Activated CD4-positive, alpha-beta T cell treated with anti-CD3 and anti-CD28 coated beads for 4 hours (primary cell): ENCODE results near the gene CFAP90.

Source experiments
- DNase-seq, 2 donors: peaks; one replicate each; pipeline ENCODE4 v3.0.0-alpha.2; 2020

CFAP90 gene, protein sequence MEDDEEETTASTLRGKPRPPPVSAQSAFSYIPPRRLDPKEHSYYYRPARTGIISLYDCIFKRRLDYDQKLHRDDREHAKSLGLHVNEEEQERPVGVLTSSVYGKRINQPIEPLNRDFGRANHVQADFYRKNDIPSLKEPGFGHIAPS

DNA sequence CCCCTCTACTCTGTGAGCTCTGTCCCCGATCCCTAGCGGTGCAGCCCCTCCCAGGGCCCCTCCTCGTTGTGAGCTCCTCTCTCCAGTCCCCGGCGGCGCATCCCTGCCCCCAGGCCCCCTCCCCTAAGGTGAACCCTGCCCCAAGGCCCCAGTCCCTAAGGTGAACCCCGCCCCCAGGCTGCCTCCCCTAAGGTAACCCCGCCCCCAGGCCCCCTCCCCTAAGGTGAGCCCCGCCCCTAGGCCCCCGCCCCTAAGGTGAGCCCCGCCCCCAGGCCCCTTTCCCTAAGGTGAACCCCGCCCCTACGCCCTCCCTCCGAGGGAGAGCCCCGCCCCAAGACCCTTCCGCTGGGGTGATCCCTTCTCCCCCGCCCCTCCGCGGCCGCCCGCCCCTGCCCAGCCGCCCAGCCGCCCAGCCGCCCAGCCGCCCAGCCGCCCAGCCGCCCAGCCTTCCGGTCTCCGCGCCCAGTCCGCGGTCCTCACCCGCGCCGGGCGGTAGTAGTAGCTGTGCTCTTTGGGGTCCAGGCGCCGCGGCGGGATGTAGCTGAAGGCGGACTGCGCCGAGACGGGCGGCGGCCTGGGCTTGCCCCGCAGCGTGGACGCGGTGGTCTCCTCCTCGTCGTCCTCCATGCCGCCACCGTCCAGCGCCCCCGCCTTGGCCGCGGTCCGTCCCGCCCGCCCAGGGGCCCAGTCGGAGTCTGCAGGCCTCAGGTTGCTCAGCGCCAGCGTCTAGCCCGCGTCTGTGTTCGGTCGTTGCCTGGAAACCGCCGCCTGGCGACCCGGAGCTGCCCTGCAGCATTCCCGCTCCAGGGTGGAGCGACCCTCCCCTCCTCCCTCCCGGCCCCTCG lies at the start of gene CFAP90:
Gene CFAP90 (minus strand): TSS at position 739 of the 845 bp plus-strand sequence. CDS start 112 bp downstream, at position 627.
- DNase-seq = peak; percentile 29 to 48

DNA sequence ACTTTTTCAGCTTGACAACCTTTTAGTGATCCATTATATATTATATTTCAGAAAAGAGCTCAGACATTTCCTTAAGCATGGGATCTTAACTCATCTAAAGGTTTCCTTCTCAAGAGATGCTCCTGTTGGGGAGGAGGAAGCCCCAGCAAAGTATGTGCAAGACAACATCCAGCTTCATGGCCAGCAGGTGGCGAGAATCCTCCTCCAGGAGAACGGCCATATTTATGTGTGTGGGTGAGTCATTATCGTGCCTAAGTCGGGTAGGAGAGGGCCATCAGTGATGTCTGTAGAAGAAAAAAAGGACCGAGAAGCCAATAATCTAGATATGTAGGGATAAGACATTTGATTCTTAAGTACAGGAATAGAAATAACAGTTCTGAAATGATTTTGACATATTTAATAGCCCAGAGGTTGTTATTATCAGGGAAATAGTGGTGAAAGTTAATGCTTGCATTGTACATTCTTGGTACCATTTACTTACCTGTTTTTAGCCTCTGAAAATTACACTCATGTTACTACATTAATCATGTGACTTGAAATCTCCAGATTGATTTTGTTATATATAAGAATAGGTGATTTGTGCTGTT lies 46.2 kb upstream of the CFAP90 start:
- DNase-seq = peak; percentile 8 to 19

DNA sequence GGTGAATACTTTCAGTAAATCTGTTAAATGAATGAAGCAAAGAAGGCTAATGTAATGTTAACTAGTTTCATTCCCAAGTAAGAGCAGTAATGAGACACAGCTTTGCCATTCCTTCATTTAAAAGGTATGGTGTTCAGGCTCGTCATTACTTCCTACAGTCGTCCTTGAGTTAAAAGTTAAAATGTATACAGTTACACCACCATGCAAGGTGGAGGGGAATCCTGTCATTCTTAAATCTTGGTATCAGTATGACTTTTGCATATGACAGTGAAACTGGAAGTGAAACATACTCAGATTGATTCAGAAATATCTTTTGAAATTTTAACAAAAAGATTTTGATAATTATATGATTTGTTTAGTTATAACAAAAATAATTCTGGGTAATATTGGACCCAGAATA lies 43.9 kb upstream of the CFAP90 start:
- no peak for DNase-seq

DNA sequence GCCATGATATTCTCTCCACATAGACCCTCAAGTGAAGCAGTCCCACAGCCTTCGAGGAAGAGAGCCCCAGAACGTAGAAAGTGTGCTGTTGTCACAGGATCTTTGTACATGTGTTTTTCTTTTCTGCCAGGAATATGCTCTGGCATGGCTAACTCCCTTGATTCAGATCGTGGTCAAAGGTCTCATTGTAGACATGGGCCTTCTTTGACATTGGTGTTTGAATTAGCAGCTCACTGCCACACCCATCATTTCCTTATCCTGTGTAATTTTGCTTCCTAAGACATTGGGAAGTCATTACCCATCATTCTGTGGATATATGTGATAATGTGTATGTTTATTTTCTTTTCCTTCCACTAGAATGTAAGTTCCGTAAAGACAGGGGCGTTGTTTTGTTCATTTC lies 43.5 kb upstream of the CFAP90 start:
- DNase-seq = no peak

DNA sequence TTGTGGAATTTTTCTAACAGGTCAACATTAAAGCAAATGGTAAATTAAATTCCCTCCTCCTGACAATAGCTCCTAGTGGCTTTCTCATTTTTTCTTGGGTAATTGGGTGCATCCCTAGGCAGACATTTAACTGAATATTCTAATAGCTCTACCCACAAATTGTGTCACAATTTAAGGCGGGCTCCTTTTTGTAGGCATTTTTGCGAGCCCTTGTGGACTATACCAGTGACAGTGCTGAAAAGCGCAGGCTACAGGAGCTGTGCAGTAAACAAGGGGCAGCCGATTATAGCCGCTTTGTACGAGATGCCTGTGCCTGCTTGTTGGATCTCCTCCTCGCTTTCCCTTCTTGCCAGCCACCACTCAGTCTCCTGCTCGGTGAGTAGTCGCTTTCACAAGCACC lies 38.0 kb upstream of the CFAP90 start:
- no peak for DNase-seq

DNA sequence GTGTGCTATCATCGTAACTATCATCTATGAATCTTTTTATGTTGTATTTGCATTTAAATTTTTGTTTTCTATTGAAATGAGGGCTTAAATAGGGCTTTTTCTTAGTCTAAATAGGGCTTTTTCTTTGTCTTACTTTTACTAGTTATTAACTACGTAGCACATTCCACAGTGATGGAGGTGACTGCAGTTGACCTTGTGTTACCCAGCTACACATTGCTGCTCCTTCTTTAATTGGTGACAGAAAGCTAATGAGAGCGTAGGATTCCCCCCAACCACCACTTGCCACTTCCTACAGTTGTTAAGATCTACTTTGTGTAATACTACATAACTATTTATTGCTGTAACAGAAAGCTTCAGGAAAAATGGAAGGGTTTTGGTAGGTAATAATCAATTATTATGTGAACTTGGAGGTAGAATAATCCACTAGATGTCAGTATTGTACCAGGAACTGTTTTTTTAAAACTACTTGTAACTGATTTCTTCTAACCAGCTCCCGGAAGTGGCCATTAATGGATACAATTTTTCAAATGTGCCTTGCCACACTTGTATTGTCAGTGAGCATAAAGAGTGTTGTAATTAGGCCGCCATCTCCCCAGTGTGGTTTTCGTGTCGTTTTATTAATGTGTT lies 36.0 kb upstream of the CFAP90 start:
- no peak for DNase-seq

DNA sequence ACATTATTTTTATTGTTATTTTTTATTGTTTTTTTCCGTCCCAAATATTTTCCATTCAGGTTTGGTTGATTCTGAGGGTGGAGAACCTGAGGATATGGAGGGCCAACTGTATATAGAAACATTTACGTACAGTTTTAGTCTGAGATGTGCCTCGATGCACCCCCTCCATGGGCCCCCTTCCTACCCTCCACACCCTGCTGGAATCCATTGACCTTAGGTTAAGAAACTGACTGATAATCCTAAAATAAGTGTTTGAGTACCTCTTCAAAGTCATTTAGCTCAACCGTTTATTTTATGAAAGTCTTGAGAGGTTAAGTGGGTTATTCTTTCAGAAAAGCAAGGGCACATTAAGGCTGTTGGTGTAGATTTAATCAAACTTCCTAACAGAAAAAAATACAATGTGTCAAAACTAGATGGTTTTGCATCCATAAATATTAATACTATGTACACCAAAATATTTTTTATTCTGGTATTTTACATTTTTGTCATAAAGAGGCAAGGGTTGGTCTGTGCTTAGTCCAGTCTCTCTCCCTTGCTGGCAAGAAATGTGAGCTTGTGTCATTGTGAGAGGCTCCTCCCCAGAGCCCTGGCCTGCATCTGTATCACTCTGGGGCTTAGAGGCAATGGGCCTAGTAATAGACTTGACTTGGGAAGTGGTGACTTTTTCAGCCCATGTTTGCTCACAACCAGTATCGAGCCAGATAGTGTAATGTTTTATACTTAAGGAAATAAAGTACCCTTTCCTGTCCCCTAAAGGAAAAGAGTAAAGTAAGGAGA lies 33.7 kb upstream of the CFAP90 start:
- DNase-seq = no peak

DNA sequence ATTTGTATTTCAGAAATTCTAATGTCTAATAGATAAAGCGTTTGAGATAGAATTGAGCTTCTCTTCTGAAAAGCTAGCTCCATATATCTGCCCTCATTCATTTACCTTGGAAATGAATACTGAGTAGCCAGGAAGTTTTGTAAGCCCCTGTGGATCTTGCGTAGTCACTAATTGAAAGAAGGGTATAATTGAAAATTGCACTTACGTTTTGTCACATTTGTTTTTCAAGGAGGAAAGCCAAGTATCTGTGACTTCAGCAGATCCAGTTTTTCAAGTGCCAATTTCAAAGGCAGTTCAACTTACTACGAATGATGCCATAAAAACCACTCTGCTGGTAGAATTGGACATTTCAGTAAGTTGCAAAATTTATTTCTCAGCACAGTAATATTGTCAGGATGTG lies 32.0 kb upstream of the CFAP90 start:
- no peak for DNase-seq

DNA sequence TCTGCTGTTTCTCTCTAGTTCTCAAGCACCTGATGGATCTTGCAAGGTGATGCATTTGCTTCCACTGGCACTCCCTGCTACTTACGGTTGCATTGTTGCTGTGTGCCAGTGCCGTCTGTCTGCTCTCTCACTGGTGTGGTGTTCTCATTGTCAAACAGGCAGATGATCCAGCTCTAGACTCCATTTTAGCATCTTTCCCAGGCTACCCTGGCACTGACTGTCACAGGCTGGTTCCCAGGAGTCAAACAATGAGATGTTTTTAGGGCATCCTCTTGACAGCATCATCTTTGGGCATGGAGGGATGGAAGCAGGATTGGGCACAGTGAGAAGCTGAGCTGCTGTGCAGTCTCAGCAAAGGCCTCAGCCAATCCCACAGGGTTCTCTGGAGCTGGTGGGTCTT lies 30.9 kb upstream of the CFAP90 start:
- no peak for DNase-seq

DNA sequence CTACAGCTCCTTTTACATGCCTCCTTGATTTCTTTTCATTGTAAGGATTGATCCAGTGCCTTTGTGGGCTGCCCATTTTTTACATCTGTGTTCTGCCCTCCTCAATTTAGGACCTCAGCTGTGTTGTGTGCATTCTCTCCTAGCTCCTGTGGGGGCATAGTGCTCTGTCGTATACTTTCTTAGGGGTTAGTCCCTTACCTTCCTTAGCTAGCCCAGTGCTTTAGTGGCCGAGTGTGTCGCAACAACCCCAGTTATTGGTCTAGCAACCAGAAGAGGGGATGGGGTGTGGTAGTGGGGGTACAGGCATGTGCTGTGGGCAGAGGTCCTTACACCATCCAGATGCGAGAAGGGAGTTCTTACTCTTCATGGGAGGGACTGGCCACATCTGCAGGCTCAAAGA lies 30.2 kb upstream of the CFAP90 start:
- no peak for DNase-seq

DNA sequence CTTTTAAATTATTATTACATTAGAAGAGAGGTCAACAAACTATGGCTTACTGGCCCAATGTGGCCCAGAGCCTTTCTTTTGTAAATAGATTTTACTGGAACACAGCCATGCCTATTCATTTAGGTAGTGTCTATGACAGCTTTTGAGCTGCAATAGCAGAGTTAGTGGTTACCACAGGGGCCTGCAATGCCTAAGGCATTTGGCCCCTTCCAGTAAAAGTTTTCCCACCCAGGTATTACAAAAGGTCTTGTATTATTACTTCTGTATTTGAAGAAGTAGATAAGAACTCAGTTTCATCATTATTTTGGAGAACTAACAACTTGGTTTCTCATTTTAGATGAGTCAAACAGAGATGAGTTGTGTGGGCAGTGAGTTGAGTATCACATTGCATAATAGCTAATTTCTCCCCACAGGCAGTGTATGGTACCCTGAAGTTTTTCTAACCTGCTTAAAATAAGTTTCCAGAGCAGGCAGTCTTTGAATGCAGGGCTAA lies 27.5 kb upstream of the CFAP90 start:
- DNase-seq = no peak

DNA sequence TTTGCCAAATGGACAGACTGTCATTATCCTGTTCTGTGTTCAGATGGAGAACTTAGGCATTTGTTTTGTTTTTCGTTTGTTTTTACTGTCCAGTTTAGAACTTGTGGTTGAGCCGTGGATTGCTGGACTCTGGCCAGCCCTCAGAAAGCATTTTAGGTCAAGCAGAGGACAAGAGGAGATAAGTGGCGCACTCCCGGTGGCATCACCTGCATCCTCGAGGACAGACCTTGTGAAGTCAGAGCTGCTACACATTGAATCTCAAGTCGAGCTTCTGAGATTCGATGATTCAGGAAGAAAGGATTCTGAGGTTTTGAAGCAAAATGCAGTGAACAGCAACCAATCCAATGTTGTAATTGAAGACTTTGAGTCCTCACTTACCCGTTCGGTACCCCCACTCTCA lies 26.9 kb upstream of the CFAP90 start:
- DNase-seq = no peak

DNA sequence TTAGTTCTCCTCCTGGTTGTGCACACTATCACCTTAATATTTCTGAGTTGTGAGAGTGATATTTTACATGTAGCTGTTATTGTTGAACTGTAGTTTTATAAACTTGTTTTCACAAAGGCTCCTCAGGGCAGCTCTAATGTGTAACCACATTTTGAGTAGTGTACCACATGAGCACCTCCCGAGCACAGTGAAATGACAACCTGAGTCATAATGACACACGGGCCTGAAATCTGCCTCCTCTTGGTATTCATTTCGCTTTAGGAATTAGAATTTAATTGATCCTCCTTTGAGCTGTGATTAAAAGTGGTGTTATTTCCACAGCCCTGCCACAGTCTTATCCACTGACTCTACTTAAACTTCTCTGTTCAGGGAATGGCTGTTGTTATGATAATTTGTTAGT lies 25.9 kb upstream of the CFAP90 start:
- no peak for DNase-seq

DNA sequence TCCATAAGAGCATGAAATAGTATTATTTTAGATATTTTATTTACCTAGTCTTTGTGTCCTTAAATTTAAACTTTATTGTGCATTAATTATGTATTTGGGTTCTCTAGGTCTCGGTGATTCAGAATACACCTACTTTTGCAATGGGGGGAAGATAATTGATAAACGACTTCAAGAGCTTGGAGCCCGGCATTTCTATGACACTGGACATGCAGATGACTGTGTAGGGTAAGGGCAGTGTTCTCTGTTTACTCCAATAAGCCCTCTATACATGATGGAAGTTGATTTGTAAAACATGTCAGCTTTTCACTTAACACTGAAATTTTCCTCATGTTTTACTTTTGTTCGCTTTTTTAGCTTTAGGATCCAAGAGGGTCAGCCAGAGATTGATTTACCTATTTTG lies 24.2 kb upstream of the CFAP90 start:
- DNase-seq = no peak

DNA sequence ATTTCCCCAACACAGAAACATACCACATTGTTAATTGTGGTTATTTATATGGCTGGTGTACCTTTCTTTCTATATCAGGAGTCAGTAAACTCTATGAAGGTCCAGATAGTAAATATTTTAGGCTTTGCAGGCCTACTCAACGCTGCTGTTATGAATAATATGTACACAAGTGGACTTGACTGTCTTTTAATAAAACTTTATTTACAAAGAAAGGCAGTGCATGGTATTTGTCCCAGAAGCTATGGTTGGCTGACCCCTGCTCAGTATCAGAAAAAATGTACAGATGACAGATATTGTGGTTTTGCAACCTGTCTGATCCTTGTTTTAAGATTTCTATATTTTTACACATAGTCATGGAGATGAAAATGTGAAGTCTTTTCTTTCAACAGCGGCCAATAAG lies 23.7 kb upstream of the CFAP90 start:
- no peak for DNase-seq

DNA sequence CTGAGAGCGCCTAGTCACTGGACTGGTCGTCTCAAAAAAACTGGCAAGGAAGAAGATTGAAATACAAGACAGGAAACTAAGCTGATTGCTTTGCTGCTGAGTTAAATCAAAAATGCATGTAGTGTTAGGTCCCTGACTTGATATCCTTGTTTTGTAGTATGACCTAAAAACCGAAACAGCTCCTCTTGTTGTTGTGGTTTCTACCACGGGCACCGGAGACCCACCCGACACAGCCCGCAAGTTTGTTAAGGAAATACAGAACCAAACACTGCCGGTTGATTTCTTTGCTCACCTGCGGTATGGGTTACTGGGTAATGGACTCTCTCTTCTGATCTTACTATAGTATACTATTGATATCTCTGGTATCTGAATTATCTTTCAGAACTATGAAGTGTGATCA lies 22.3 kb upstream of the CFAP90 start:
- peak in 1 of 2 donors; percentile 8 for DNase-seq

DNA sequence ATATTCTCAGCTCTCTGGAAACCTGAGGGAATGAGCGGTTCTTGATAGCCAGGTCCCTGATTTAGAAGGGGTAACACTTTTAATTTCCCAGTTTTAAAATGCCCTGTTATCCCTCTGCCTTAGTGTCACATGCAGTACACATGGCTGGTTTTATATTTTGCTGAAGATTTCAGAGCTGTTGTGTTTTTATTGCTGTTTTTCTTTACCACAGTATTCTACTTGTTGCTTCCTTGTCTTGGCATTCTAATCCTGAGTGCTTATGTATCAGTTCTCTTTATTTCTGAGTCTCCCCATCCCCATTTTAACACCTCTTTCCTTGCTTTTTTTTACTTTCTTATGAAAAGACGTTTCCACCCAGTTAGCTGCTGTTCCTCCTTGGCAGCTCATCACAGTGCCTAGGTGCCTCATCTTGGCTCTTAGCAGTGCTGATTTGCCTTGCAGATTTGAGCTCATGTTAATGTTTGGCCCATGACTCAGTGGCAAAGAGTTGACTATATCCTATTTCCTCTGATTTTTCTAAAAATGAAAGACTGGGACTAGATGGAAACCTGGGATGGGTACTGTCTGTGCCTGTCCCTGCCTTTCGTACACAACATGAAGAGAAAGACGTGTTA lies 21.7 kb upstream of the CFAP90 start:
- DNase-seq = no peak

DNA sequence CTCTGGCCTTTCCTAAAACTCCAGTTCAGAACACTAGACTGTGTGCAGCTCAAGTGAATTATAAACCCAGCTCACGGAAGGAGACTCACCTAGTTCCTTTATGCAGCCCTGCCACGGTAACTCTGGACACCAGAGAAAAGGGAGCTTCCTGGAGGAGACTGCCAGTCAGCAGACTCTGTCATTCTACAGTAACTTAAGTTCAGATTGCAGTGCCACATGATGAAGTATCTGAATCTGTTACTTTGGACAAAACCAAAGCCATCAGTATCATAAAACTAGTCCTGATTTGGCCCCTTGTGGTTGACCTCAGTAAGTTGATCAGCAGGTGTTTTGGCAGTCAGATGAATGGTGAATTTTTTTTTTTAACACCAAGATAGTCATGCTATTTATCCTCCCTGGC lies 20.7 kb upstream of the CFAP90 start:
- no peak for DNase-seq

DNA sequence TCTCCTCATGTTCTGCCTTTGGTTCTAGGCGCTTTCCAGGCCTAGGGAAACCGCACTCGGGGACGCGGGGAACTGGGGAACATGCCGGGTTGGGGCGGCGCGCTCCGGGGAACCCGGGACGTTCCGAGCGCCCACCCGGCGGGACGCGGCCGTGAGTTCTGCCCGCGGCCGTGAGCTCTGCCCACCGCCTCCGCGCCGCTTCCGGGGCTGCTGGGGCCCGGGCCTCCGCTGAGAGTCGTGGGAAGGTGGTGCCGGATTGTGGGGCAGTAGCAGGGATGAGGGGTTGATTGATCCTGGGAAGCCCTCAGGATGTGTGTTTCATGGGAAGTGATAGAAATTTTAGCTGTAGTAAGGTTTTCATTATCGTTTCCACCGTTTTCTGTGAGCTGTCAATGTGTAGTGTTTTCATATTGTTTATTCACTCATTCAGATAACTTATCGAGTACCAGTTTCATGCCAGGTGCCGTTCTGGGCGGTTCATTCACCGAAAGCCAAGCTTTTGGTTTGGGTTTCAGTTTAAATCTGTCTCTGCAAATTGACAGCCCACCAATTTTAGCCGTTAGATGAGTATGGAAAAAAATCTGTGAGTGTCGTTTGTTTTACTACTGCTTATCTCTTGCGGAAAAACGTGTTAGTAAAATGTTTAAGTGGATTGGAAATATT lies 18.7 kb upstream of the CFAP90 start:
- peak; percentile 21 to 39 for DNase-seq

DNA sequence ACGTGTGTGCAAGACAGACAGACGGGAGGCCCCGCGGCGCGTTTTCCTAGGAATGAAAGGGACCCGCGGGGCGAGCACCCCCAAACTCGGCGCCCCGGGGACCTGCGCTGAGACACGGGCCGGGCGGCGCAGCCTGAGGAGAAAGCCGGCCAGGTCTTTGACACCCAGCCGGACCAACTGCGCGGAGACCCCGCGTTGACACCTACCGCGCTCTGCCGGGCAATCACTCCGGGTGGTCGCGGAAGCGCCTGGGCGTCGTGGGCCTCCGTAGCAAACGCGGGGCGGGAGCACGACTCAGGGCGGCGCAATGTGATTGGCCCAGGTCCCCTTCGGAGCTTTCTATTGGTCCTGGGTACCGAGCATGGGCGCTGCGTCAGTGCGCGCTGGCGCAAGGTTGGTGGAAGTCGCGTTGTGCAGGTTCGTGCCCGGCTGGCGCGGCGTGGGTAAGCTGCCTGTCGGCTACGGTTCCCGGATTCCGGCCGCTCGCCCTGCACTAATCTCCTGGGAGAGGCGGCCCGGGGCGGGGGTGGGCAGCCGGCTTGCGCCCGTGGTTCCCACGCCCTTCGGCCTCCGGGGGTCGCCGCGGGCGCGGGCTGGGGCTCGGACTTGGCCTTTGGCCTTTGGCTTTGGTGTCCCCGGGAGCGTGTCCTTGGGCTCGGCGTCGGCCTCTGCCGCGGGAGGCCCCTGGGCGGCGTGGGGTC lies 18.0 kb upstream of the CFAP90 start, which contains the start of the genes FASTKD3 and MTRR:
Gene FASTKD3 (minus strand): TSS at position 259 of the 701 bp plus-strand sequence. CDS start 948 bp downstream, outside the sequence.
Gene MTRR (plus strand): TSS at position 376 of the 701 bp plus-strand sequence. CDS start 1,647 bp downstream, outside the sequence.
- DNase-seq = peak; percentile 85

DNA sequence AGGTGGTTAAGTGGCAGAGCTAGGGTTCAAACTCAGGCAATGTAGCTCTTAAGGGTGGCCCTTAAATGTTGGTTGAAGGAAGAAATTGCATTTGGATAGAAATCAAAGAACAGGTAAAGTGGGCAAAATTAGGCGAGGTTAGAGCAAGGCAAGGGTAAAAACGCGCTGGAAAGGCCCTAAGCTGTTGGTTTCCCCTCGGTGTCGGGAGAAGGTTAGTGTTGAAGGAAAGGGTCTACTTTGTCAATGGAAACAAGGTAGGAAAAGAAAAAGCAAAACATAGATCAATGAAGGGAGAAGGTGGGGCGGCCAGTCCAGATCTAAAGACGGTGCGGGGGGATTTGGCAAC lies 17.5 kb upstream of the CFAP90 start:
- no peak for DNase-seq
